ENCODE data around the gene LMAN1L. TPM values are rescaled to one million over a fixed set of nuclear protein-coding genes. Genes with fewer than 3 reads are reported as not detected.

Gene LMAN1L
- total RNA-seq, 1 experiment from 2014 or later, result not detected

DNA sequence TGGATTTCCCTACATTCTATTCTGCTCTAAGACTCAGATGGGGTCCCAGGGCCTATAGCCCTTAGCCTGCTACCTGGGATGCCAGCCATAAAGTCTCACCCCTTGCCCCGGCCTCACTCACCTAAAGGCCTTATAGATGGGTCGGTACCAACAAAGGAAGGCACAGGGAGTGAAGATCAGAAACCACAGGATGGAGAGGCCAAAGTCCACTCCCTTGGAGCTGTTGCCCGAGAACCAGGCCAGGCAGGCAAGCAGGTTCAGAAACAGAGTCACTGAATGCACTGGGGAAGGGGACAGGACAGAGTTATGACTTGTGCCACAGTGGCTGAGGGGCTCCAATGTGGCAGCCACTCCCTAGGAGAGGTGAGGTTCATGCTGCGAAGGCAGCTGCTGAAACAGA is 37.8 kb downstream of the LMAN1L start:
- Histone ChIP-seq H2AK5ac (ENCODE audit: insufficient read length, low read length) (no peak overlapping the region), H3K18ac (ENCODE audit: insufficient read length, low read depth, low read length) (no peak overlapping the region), H2BK5ac (ENCODE audit: insufficient read length, low read length) (no peak overlapping the region), H2BK15ac (ENCODE audit: low read depth, low read length) (no peak overlapping the region), H3K27me3 (ENCODE audit: insufficient read depth, low read length) (no peaks in the 10 kb centered on the region), H3K23me2 (ENCODE audit: insufficient read length, low read depth, low read length, poor library complexity, severe bottlenecking) (no peaks in the 10 kb centered on the region), H3K79me2 (ENCODE audit: insufficient read depth, low read length) (no peaks in the 10 kb centered on the region), H3T11ph (ENCODE audit: low read length) (no peak overlapping the region), H2BK20ac (ENCODE audit: low read depth, low read length, poor library complexity, severe bottlenecking) (no peak overlapping the region), H3K9ac (ENCODE audit: extremely low read depth, insufficient read length, low read length) (no peak overlapping the region), H3K79me1 (ENCODE audit: insufficient read depth, low read depth, low read length, poor library complexity, severe bottlenecking) (no peaks in the 10 kb centered on the region), H2BK120ac (ENCODE audit: low read depth, low read length, poor library complexity, severe bottlenecking) (no peak overlapping the region), H3K23ac (ENCODE audit: insufficient read length, low read depth, low read length) (no peak overlapping the region), H3K4ac (ENCODE audit: low read depth, low read length) (no peak overlapping the region), H3K4me2 (ENCODE audit: insufficient read depth, insufficient read length, low read length) (no peak overlapping the region), H4K8ac (replicated peaks; ENCODE audit: insufficient read length, low read depth, low read length) (no peak overlapping the region), H3K9me3 (ENCODE audit: control insufficient read depth, low read depth, low read length) (no peaks in the 10 kb centered on the region), H4K91ac (ENCODE audit: insufficient read length, low read depth, low read length) (no peak overlapping the region), H3K14ac (ENCODE audit: insufficient read depth, low read length) (no peak overlapping the region), H4K20me1 (ENCODE audit: control insufficient read depth, insufficient read depth, insufficient read length) (no peaks in the 10 kb centered on the region), H4K5ac (ENCODE audit: insufficient read length, low read depth, low read length) (no peak overlapping the region), H3K27ac (ENCODE audit: insufficient read length, low read depth, low read length) (no peak overlapping the region), H3K56ac (ENCODE audit: insufficient read length, low read depth, low read length) (no peak overlapping the region), H2BK12ac (ENCODE audit: insufficient read length, low read depth, low read length) (no peak overlapping the region), H2AFZ (ENCODE audit: low read length) (no peak overlapping the region), H3K4me1 (ENCODE audit: insufficient read depth, low read length) (no peaks in the 10 kb centered on the region)
- TF ChIP-seq, protein P1, sequence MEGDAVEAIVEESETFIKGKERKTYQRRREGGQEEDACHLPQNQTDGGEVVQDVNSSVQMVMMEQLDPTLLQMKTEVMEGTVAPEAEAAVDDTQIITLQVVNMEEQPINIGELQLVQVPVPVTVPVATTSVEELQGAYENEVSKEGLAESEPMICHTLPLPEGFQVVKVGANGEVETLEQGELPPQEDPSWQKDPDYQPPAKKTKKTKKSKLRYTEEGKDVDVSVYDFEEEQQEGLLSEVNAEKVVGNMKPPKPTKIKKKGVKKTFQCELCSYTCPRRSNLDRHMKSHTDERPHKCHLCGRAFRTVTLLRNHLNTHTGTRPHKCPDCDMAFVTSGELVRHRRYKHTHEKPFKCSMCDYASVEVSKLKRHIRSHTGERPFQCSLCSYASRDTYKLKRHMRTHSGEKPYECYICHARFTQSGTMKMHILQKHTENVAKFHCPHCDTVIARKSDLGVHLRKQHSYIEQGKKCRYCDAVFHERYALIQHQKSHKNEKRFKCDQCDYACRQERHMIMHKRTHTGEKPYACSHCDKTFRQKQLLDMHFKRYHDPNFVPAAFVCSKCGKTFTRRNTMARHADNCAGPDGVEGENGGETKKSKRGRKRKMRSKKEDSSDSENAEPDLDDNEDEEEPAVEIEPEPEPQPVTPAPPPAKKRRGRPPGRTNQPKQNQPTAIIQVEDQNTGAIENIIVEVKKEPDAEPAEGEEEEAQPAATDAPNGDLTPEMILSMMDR (conservative IDR thresholded peaks at IDR 0.05), result no peak
- H3K9me3 Mint-ChIP-seq, result no peaks in the 10 kb centered on the region
- H3K27me3 Mint-ChIP-seq (ENCODE audit: low read depth), result no peaks in the 10 kb centered on the region
- no peak for DNase-seq
- no peak overlapping the region for H3K27ac Mint-ChIP-seq
- H3K4me3 Mint-ChIP-seq, result no peak overlapping the region
- WGBS (ENCODE audit: extremely low coverage, insufficient read length, low lambda C conversion rate), result no CpG with 5 or more reads among the region's 4 CpGs
- H3K36me3 Mint-ChIP-seq (ENCODE audit: insufficient read depth in 1 of 3, low read depth in 3 of 3), result peaks cover 13 to 61% (median 46%) of the 10 kb centered on the region in 3 experiments
- no peaks in the 10 kb centered on the region for H3K4me1 Mint-ChIP-seq

Measured in H9 (cell line).